GM18907 (cell line): ENCODE data around the gene ATP6V1A.
A peak's percentile ranks its signal among the peaks of the same experiment; 100 is the strongest.

Source experiments
- ATAC-seq: cut with Tn5 transposase; IDR thresholded peaks from one replicate; pipeline ENCODE4 v1.9.1; 2021; ENCODE audit warnings: mild to moderate bottlenecking, moderate library complexity; ENCODE audit not compliant: unreplicated experiment

ATP6V1A gene

GRCh38 chr3:113745756-113746547 is 883 bp upstream of the ATP6V1A start, which contains the start of gene NAA50:
Gene NAA50 (minus strand): TSS chr3:113746249. CDS start chr3:113745949, 300 bp downstream.
- ATAC-seq, result peak; percentile 57

- peak; percentile 15 for ATAC-seq
These were observed 630 bp downstream of the ATP6V1A start for GRCh38 chr3:113747283-113748046.

GRCh38 chr3:113751141-113751540 is 4.3 kb downstream of the ATP6V1A start:
- ATAC-seq, result no peak

- no peak for ATAC-seq
These were observed 6.6 kb downstream of the ATP6V1A start for GRCh38 chr3:113753376-113753985.

GRCh38 chr3:113754494-113755159 is 7.8 kb downstream of the ATP6V1A start:
- peak; percentile 64 for ATAC-seq

GRCh38 chr3:113758389-113759024 is 11.7 kb downstream of the ATP6V1A start:
- ATAC-seq, result no peak

- ATAC-seq, result no peak
These were observed 17.9 kb downstream of the ATP6V1A start for GRCh38 chr3:113764698-113765097.

GRCh38 chr3:113769551-113769950 is 22.7 kb downstream of the ATP6V1A start:
- ATAC-seq, result peak; percentile 85

GRCh38 chr3:113771993-113772392 is 25.2 kb downstream of the ATP6V1A start:
- ATAC-seq, result no peak

GRCh38 chr3:113773381-113773780 is 26.5 kb downstream of the ATP6V1A start:
- no peak for ATAC-seq

- ATAC-seq, result no peak
These were observed 28.7 kb downstream of the ATP6V1A start for GRCh38 chr3:113775516-113775915.

- no peak for ATAC-seq
These were observed 29.7 kb downstream of the ATP6V1A start for GRCh38 chr3:113776564-113776963.

- peak; percentile 67 for ATAC-seq
These were observed 36.6 kb downstream of the ATP6V1A start for GRCh38 chr3:113783463-113783862.

- no peak for ATAC-seq
These were observed 37.1 kb downstream of the ATP6V1A start for GRCh38 chr3:113783980-113784379.

- no peak for ATAC-seq
These were observed 44.5 kb downstream of the ATP6V1A start for GRCh38 chr3:113791381-113791780.

GRCh38 chr3:113794526-113794925 is 47.7 kb downstream of the ATP6V1A start:
- ATAC-seq, result no peak

GRCh38 chr3:113795693-113796092 is 48.9 kb downstream of the ATP6V1A start:
- no peak for ATAC-seq

GRCh38 chr3:113802795-113803455 is 56.1 kb downstream of the ATP6V1A start:
- ATAC-seq, result peak; percentile 79

GRCh38 chr3:113804661-113805060 is 57.8 kb downstream of the ATP6V1A start:
- peak; percentile 55 for ATAC-seq

GRCh38 chr3:113805249-113805648 is 58.4 kb downstream of the ATP6V1A start:
- ATAC-seq, result no peak
